T1000 (cell line): ENCODE data around the gene PEX5L.

Source experiments
- DNase-seq: peaks from one replicate; lab custom pipeline; 2025; ENCODE audit warnings: mixed read lengths; lab: John Stamatoyannopoulos, UW

PEX5L gene

GRCh38 chr3:179771797-179772196, 264.9 kb downstream of the PEX5L start:
- no peak for DNase-seq

GRCh38 chr3:179769411-179770247, 267.1 kb downstream of the PEX5L start:
- no peak for DNase-seq

- DNase-seq: no peak
These were observed 268.7 kb downstream of the PEX5L start for GRCh38 chr3:179768080-179768479.

- DNase-seq: no peak
These were observed 270.2 kb downstream of the PEX5L start for GRCh38 chr3:179766416-179767133.

GRCh38 chr3:179765396-179765795, 271.3 kb downstream of the PEX5L start:
- no peak for DNase-seq

- no peak for DNase-seq
These were observed 275.8 kb downstream of the PEX5L start for GRCh38 chr3:179760944-179761343.

GRCh38 chr3:179750720-179751328, 285.9 kb downstream of the PEX5L start:
- DNase-seq: no peak

- DNase-seq: no peak
These were observed 291.0 kb downstream of the PEX5L start for GRCh38 chr3:179745716-179746115.

GRCh38 chr3:179745079-179745478, 291.7 kb downstream of the PEX5L start:
- DNase-seq: no peak
